GM18508 (cell line): ENCODE data around the gene RAD23B.
"Not testable (repeated sequence)": the region's sequence is repeated elsewhere in the genome, so short reads cannot be mapped to it uniquely, and the experiment has no call there.

Source experiments
- ATAC-seq: cut with Tn5 transposase; IDR thresholded peaks from one replicate; pipeline ENCODE4 v1.9.1; 2021; ENCODE audit warnings: moderate number of reproducible peaks; ENCODE audit not compliant: insufficient read depth, unreplicated experiment

The RAD23B gene

DNA sequence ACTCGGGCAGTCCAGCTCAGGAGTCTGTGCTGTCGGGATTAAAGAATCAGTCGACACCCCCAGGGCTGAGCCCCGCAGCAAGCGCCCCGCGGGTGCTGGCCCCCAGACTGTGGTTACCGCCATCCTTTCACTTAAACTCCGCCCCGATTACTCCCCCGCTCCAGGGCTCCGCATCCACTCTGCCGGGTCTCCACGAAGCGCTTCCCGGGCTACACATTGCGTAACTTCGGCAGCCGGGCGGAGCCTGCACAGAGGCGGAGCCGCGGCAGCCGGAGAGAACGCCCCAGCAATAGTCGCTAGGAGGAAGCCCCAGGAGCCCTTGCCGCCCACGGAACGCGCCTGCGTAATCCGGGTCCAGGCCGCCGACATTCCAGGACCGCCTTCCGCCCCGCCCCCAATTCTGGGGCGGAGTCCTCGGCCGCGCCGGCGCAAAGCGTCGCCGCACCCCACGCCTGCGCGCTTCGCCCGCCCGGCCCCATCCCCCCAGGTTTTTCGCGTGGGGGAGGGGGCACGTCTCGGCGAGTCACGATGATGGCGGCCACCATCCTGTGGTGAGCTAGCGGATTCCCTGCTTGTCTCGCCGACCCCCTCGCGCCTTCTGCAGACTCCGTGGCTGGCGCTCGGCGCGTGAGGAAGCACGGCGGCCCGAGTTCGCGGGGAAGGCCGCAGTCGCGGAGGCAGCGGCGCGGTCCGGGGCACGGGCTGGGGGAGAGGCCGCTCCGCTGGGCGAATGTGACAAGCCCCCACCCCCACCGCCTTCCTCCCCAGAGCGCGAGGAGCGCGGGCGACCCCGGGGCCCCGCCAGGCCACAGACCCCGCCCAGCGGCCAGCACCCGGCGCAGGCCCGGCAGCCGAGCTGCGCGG is at the start of gene RAD23B:
Gene RAD23B, plus strand, starts transcription at position 521 of the 864 bp plus-strand sequence. CDS start 351 bp downstream, outside the sequence.
- peak; percentile 57 for ATAC-seq

- ATAC-seq: no peak
These were observed 47.2 kb upstream of the RAD23B start for GRCh38 chr9:107235765-107236442.

GRCh38 chr9:107237873-107238272 is 45.2 kb upstream of the RAD23B start:
- ATAC-seq: no peak

- ATAC-seq: no peak
These were observed 43.6 kb upstream of the RAD23B start for GRCh38 chr9:107239474-107239873.

- ATAC-seq: no peak
These were observed 42.8 kb upstream of the RAD23B start for GRCh38 chr9:107240260-107240659.

GRCh38 chr9:107242073-107243030 is 40.7 kb upstream of the RAD23B start:
- ATAC-seq: no peak

- peak; percentile 69 for ATAC-seq
These were observed 39.3 kb upstream of the RAD23B start for GRCh38 chr9:107243742-107244141.

GRCh38 chr9:107246259-107247254 is 36.5 kb upstream of the RAD23B start:
- no peak for ATAC-seq

GRCh38 chr9:107248714-107249113 is 34.4 kb upstream of the RAD23B start:
- ATAC-seq: no peak

GRCh38 chr9:107249131-107249533 is 33.9 kb upstream of the RAD23B start:
- no peak for ATAC-seq

- ATAC-seq: no peak
These were observed 33.3 kb upstream of the RAD23B start for GRCh38 chr9:107249665-107250285.

DNA sequence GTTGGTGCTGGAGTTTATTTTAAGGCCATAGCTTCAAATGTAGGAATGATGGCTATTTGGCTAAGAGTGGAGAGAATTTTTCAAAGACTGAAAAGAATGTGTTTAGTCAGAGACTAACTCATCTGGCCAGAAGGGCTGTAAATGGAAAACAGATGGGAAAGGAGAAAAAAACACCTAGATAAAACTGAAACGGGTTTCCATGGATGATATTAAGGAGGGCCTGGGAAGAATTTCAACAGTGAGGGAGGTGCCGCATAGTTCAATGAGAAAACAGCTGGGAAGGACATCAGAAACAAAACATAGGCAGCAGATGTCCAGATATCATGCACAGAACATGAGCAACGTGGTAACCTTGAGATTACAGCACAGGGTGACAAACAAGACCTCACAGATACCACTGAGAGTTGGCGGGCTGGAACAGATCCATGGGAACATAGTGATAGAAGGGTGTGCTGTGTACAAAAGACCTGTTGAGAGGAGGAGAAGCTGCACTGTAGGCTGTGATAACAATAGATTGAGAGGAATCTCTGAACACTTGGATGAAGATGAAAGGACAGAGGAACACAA is 31.2 kb upstream of the RAD23B start:
- no peak for ATAC-seq

DNA sequence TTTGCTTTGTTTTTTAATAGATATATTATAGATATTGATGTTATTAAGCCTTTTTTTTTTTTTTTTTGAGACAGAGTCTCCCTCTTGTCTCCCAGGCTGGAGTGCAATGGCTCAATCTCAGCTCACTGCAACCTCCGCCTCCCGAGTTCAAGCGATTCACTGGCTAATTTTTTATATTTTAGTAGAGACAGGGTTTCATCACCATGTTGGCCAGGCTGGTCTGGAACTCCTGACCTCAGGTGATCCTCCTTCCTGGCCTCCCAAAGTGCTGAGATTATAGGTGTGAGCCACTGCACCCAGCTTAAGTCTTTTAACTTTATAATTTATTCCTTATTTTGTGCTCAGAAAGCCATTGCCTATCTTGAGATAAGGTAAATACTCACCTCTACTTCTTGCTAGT is 24.2 kb upstream of the RAD23B start:
- ATAC-seq: no peak

DNA sequence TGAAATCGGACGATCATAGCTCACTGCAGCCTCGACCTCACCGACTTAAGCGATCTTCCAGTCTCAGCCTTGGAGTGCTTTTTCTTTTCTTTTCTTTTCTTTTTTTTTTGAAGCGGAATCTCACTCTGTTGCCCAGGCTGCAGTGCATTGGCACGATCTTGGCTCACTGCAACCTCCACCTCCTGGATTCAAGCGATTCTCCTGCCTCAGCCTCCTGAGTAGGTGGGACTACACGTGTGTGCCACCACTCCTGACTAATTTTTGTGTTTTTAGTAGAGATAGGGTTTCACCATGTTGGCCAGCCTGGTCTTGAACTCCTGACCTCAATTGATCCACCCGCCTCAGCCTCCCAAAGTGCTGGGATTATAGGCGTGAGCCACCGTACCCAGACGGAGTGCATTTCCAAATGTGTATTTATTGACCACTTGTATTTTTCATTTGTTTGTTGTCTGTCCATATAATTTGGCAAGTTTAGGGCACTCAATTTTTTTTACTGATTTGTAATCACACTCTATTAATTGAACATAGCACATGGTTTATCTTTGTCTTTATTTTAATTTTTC is 23.2 kb upstream of the RAD23B start:
- ATAC-seq: not testable (repeated sequence)

DNA sequence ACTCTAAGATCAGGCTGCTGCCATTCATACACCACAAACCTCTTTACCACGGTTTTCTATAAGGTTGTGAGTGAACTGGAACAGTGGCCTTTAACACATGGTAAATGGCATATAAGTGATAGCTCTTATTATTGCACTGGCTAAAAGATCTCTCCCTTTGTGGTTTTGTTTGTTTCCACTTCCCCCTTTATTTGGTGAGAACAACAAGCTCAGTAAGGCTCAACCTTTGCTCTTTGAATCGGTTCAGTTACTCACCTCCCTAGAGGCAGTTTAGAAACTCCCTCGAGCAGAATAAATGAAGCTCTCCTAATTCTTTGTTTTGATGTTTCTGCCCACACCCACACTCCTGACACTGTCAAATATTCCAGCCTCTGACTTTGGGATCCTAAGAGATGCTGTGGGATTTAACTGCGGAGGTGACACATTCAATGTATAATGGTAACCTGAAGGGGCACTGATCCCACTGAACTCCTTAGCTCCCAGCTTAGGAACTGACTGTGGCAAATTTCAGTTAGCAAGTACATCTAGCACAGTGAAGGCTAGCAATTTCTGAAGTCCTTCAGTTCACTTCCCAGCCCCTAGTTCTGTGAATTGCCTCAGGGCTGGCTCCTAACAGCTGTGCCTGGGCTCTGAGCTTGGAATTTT is 22.5 kb upstream of the RAD23B start:
- ATAC-seq: peak; percentile 100

DNA sequence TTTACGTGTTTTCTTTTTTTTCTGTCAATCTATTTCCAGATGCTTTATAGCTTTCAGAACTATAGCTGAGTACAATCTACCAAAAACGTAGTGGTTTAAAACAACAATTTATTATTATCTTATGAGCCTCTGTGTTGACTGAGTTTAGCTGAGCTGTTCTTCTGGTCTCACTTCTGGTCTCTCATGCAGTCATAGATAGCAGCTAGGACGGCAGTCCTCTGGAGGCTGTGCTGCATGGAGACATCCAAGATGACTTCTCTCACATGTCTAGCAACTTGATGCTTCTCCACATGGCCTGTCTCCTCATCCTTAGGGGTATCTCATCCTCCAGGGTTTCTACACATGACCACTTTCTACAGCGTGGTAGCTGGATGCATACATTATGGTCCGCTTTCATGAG is 22.0 kb upstream of the RAD23B start:
- no peak for ATAC-seq

DNA sequence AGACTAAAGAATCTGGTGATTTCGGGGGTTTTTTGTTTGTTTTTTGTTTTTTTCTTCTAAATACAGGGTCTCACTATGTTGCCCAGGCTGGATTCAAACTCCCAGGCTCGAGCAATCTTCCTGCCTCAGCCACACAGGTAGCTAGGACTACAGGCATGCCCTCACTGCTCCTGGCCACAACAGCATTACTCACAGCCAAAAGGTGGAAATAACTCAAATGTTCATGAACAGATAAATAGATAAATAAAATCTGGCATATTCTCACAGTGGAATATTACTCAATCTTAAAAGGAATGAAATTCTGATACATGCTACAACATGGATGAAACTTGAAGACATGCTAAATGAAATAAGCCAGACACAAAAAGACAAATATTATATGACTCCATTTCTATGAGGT is 19.8 kb upstream of the RAD23B start:
- no peak for ATAC-seq
